ENCODE measurements around the gene HYAL4. TPM values are rescaled to one million over a fixed set of nuclear protein-coding genes. Genes with fewer than 3 reads are reported as not detected.

Gene HYAL4
- total and polyA plus RNA-seq, 2 of the 13 experiments (the other 11 are each of a cell fraction or from before 2014, with no cell fraction given): not detected

DNA sequence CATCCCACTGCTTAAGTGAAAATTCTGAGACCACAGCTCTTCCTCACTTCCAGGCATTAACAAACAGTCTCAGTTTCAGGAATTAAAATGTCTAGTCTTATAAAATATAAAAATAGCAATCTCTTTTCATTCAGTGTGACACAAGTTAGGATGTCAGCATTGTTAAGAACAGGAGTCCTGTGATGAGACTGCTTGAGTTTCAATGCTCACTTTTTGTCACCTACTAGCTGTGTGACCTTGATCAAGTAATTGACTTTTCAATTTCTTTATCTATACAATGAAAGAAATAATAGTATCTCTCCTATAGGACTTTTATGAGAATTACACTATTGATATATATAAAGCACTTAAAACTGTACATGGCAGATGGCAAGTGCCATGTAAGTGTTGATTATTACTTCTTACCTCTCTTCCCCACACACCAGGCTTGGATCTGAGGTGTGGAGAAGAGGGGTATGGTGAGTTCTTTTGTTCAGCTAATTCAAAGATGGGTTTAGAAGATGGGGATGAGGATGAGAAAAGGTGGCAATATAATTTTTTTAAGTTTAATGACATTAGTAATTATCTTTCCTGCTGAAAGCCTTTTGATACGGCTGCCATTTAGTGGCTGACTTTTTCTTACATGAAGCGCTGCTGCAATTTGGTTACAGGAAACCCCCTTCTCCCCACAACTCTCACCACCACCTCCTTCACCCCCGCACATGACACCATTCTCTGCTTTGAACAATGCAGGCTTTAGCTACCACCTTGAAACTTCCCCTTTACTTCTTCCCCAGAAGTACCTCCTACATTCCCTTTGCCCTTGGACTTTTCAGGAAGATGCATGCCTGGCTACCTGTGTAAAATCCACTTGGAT lies 20.8 kb upstream of the HYAL4 start:
- H3K4me3 ChIP-seq (replicated peaks in 1 of 3; ENCODE audit: insufficient read depth in 1 of 3, low read depth in 2 of 3, low read length in 3 of 3): no peak overlapping the region
- no peaks in the 10 kb centered on the region for H3K36me3 ChIP-seq (replicated peaks in 1 of 2; ENCODE audit: control insufficient read depth in 1 of 2, insufficient read depth in 2 of 2, low read length in 2 of 2)
- FAIRE-seq (no peak), ATAC-seq (no peak), DNase-seq (ENCODE audit: low spot score) (no peak)
- no peak overlapping the region for H3K27ac ChIP-seq (ENCODE audit: extremely low read length, insufficient read depth, low read length)
- no peaks in the 10 kb centered on the region for H3K9me3 ChIP-seq (ENCODE audit: low read length)
- no peak overlapping the region for H3K4me2 ChIP-seq (ENCODE audit: low read depth, low read length)
- WGBS (ENCODE audit: low lambda C conversion rate): 91% methylated on average over 3 of the region's 3 CpGs
- ChIA-PET POLR2A (interaction anchor here (0.9 kb wide), 1 partner anchor 97 kb away, joined by 4 read pairs; no protein-coding TSS in a partner anchor), CTCF (ENCODE audit: low intra/inter-chr PET ratio, low total read pairs) (no interaction called here)
- no TSS peak for BruUV-seq (replicated peaks)
- intact Hi-C loops (cut with micrococcal nuclease; ENCODE audit: unreplicated experiment): no loop called here
- H3K4me1 ChIP-seq (ENCODE audit: insufficient read depth, low read length): peaks cover 6% of the 10 kb centered on the region; the same call in 1 of the 2 replicates
- H2AFZ ChIP-seq (ENCODE audit: low read length): no peak overlapping the region
- H3K9ac ChIP-seq (ENCODE audit: insufficient read depth, low read depth, low read length): no peak overlapping the region
- H4K20me1 ChIP-seq (ENCODE audit: insufficient read depth, low read length): no peaks in the 10 kb centered on the region
- H3K79me2 ChIP-seq (ENCODE audit: insufficient read depth, low read length): no peaks in the 10 kb centered on the region
- in situ Hi-C loops (cut with HindIII; ENCODE audit: extremely low pct_ligation_motif_present, low pct_unique_long_range_greater_than_20kb): no loop called here
- no peaks in the 10 kb centered on the region for H3K27me3 ChIP-seq (ENCODE audit: control insufficient read depth in 1 of 2, insufficient read depth in 2 of 2, low read length in 2 of 2)
- TF ChIP-seq, protein P1, sequence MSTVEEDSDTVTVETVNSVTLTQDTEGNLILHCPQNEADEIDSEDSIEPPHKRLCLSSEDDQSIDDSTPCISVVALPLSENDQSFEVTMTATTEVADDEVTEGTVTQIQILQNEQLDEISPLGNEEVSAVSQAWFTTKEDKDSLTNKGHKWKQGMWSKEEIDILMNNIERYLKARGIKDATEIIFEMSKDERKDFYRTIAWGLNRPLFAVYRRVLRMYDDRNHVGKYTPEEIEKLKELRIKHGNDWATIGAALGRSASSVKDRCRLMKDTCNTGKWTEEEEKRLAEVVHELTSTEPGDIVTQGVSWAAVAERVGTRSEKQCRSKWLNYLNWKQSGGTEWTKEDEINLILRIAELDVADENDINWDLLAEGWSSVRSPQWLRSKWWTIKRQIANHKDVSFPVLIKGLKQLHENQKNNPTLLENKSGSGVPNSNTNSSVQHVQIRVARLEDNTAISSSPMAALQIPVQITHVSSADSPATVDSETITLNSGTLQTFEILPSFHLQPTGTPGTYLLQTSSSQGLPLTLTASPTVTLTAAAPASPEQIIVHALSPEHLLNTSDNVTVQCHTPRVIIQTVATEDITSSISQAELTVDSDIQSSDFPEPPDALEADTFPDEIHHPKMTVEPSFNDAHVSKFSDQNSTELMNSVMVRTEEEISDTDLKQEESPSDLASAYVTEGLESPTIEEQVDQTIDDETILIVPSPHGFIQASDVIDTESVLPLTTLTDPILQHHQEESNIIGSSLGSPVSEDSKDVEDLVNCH (CRISPR knock-in tag; IDR thresholded peaks at IDR 0.05): no peak
- TF ChIP-seq ZNF441 (CRISPR knock-in tag; IDR thresholded peaks at IDR 0.05; ENCODE audit: borderline replicate concordance): no peak
- no peak for TF ChIP-seq ZNF670 (CRISPR knock-in tag; IDR thresholded peaks at IDR 0.05; ENCODE audit: borderline replicate concordance)
- no peak for TF ChIP-seq ZBTB21 (CRISPR knock-in tag; IDR thresholded peaks at IDR 0.05)
- no peak for TF ChIP-seq ZNF629 (CRISPR knock-in tag; conservative IDR thresholded peaks at IDR 0.05)
- TF ChIP-seq ZMYM4 (CRISPR knock-in tag; IDR thresholded peaks at IDR 0.05): no peak
- TF ChIP-seq, protein P2, sequence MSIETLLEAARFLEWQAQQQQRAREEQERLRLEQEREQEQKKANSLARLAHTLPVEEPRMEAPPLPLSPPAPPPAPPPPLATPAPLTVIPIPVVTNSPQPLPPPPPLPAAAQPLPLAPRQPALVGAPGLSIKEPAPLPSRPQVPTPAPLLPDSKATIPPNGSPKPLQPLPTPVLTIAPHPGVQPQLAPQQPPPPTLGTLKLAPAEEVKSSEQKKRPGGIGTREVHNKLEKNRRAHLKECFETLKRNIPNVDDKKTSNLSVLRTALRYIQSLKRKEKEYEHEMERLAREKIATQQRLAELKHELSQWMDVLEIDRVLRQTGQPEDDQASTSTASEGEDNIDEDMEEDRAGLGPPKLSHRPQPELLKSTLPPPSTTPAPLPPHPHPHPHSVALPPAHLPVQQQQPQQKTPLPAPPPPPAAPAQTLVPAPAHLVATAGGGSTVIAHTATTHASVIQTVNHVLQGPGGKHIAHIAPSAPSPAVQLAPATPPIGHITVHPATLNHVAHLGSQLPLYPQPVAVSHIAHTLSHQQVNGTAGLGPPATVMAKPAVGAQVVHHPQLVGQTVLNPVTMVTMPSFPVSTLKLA (IDR thresholded peaks at IDR 0.05): no peak
- TF ChIP-seq FOXC1 (CRISPR knock-in tag; IDR thresholded peaks at IDR 0.05; ENCODE audit: borderline replicate concordance): no peak
- TF ChIP-seq, protein P3, sequence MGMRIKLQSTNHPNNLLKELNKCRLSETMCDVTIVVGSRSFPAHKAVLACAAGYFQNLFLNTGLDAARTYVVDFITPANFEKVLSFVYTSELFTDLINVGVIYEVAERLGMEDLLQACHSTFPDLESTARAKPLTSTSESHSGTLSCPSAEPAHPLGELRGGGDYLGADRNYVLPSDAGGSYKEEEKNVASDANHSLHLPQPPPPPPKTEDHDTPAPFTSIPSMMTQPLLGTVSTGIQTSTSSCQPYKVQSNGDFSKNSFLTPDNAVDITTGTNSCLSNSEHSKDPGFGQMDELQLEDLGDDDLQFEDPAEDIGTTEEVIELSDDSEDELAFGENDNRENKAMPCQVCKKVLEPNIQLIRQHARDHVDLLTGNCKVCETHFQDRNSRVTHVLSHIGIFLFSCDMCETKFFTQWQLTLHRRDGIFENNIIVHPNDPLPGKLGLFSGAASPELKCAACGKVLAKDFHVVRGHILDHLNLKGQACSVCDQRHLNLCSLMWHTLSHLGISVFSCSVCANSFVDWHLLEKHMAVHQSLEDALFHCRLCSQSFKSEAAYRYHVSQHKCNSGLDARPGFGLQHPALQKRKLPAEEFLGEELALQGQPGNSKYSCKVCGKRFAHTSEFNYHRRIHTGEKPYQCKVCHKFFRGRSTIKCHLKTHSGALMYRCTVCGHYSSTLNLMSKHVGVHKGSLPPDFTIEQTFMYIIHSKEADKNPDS (CRISPR knock-in tag; IDR thresholded peaks at IDR 0.05): no peak
- TF ChIP-seq RFXAP (CRISPR knock-in tag; IDR thresholded peaks at IDR 0.05; ENCODE audit: borderline replicate concordance): no peak
- no peak for TF ChIP-seq ZNF709 (CRISPR knock-in tag; IDR thresholded peaks at IDR 0.05)
- no peak for TF ChIP-seq ZNF431 (CRISPR knock-in tag; IDR thresholded peaks at IDR 0.05; ENCODE audit: borderline replicate concordance, low read depth)
- no peak for TF ChIP-seq TMF1 (CRISPR knock-in tag; IDR thresholded peaks at IDR 0.05; ENCODE audit: low read depth)
- TF ChIP-seq CC2D1A (CRISPR knock-in tag; IDR thresholded peaks at IDR 0.05): no peak
- no peak for TF ChIP-seq HNRNPH1 (optimal IDR thresholded peaks at IDR 0.05; ENCODE audit: low read depth, low read length)
